ENCODE data around the gene IFNAR1.

Gene IFNAR1

DNA sequence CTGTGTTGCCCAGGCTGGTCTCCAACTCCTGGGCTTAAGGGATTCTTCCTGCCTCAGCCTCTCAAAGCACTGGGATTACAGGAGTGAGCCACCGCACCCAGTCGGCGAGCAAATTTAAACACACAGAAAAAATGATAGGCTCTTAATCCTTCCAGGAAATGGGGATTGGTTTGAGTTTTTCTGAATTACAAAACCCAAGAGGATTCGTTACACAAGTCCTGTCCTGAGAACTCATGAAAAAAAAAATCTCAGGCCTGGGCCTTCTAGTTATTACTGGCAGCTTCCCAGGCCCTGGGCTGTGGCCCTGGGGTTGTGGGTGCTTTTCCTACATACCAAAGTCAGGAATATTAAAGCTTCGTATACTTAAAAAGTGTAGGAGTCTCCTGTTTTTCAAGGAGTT lies 72.2 kb downstream of the IFNAR1 start:
- peaks cover 20 to 100% (median 92%) of the 10 kb centered on the region in 10 experiments for H3K4me1 ChIP-seq
- no peaks in the 10 kb centered on the region for H3K36me3 ChIP-seq
- no peaks in the 10 kb centered on the region for H3K27me3 ChIP-seq
- no peaks in the 10 kb centered on the region for H4K20me1 ChIP-seq
- TF ChIP-seq Cebpa-rat (IDR thresholded peaks at IDR 0.05): no peak
- peak overlapping the region in 10 of 11 experiments; percentile 35 to 99 (median 54); a peak in 16 of 22 replicates for H3K27ac ChIP-seq
- H3K9ac ChIP-seq: peak overlapping the region in 9 of 11 experiments; percentile 12 to 58 (median 40); a peak in 11 of 22 replicates
- no peak overlapping the region for H3K4me3 ChIP-seq
- H3K9me3 ChIP-seq (replicated peaks in 1 of 11): peaks cover 0 to 26% (median 0%) of the 10 kb centered on the region in 11 experiments; a peak in 7 of 22 replicates
- H3K4me2 ChIP-seq: peak overlapping the region in 9 of 11 experiments; percentile 15 to 97 (median 73); a peak in 15 of 22 replicates

DNA sequence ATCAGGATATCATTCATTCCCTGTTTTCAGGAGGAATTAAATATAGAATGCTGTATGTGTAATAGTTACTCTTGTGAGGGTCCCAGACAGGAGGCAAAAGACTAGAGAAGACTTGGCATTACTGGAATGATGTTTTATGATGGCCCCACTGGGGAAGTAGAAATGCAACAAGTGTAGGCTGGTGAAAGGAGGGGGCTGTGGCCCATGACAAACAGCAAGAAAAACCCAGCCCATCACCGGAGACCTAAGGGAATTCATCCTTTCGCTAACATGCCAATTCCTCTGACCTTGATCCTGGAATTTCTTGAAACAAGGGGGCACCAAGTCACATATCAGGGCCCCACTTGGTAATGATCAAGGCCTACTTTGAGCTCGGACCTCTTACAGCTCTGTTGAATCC lies 72.9 kb downstream of the IFNAR1 start:
- Histone ChIP-seq H4K20me1 (no peaks in the 10 kb centered on the region), H3K9me3 (replicated peaks in 1 of 11) (peaks cover 0 to 29% (median 0%) of the 10 kb centered on the region in 11 experiments; a peak in 7 of 22 replicates), H3K9ac (no peak overlapping the region; a peak in 1 of 22 replicates), H3K36me3 (no peaks in the 10 kb centered on the region), H3K27ac (peak overlapping the region in 7 of 11 experiments; percentile 6 to 99 (median 62); a peak in 11 of 22 replicates), H3K4me3 (no peak overlapping the region), H3K4me2 (peak overlapping the region in 6 of 11 experiments; percentile 45 to 97 (median 72); a peak in 10 of 22 replicates), H3K27me3 (no peaks in the 10 kb centered on the region), H3K4me1 (peaks cover 26 to 99% (median 90%) of the 10 kb centered on the region in 10 experiments)
- no peak for TF ChIP-seq Cebpa-rat (IDR thresholded peaks at IDR 0.05)

DNA sequence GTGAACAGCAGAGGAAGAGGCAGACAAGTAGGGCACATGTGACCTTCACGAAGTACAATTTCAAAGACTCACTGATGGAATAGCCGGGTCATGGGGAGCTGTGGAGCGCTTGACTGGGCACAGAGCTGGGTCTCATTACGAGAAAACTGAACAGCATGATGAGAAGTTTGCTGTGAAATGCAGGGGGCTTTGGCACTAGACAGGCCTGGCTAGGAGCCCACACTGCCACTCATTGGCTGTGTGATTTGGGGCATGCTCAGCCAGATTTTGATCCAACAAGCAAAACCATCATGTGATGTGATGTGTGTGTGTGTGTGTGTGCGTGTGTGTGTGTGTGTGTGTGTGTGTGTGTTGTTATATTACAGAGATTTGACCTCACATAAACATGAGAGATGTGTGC lies 73.6 kb downstream of the IFNAR1 start:
- Histone ChIP-seq H3K9ac (no peak overlapping the region), H3K27ac (peak overlapping the region in 7 of 11 experiments; percentile 6 to 99 (median 62); a peak in 8 of 22 replicates), H4K20me1 (no peaks in the 10 kb centered on the region), H3K9me3 (replicated peaks in 1 of 11) (peaks cover 0 to 29% (median 0%) of the 10 kb centered on the region in 11 experiments; a peak in 7 of 22 replicates), H3K36me3 (no peaks in the 10 kb centered on the region), H3K27me3 (no peaks in the 10 kb centered on the region), H3K4me1 (peaks cover 26 to 93% (median 83%) of the 10 kb centered on the region in 10 experiments), H3K4me3 (no peak overlapping the region), H3K4me2 (peak overlapping the region in 5 of 11 experiments; percentile 70 to 97 (median 73); a peak in 8 of 22 replicates)
- TF ChIP-seq Cebpa-rat (IDR thresholded peaks at IDR 0.05): no peak

DNA sequence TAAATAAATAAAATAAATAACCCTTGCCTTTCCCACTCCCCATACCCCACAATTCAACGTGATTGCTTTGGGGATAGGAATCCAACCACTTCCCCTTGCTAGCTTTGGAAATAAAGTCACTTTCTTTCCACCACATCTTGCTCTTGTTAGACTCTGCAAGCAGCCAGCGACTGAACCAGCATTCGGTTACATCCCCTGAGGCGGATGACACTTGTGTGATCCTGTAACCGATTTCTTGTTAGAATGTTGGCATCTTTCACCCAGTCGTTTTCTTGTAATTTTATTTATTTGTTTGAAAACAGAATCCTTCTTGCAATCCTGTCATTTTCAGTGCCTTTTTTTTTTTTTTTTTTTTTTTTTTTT lies 76.8 kb downstream of the IFNAR1 start:
- Histone ChIP-seq H3K4me3 (no peak overlapping the region), H3K9ac (peak overlapping the region in 10 of 11 experiments; percentile 44 to 100 (median 99); a peak in 14 of 22 replicates), H3K27ac (peak overlapping the region; percentile 96 to 100 (median 99); a peak in 21 of 22 replicates), H3K36me3 (peaks cover 0 to 29% (median 20%) of the 10 kb centered on the region in 11 experiments; a peak in 16 of 22 replicates), H3K4me2 (peak overlapping the region; percentile 45 to 97 (median 70); a peak in 20 of 22 replicates), H4K20me1 (peaks cover 10 to 25% (median 16%) of the 10 kb centered on the region in 11 experiments; a peak in 18 of 22 replicates), H3K27me3 (no peaks in the 10 kb centered on the region), H3K4me1 (peaks cover 48 to 83% (median 68%) of the 10 kb centered on the region in 10 experiments), H3K9me3 (replicated peaks in 1 of 11) (peaks cover 0 to 16% (median 0%) of the 10 kb centered on the region in 11 experiments; a peak in 6 of 22 replicates)
- TF ChIP-seq Cebpa-rat (IDR thresholded peaks at IDR 0.05): no peak

DNA sequence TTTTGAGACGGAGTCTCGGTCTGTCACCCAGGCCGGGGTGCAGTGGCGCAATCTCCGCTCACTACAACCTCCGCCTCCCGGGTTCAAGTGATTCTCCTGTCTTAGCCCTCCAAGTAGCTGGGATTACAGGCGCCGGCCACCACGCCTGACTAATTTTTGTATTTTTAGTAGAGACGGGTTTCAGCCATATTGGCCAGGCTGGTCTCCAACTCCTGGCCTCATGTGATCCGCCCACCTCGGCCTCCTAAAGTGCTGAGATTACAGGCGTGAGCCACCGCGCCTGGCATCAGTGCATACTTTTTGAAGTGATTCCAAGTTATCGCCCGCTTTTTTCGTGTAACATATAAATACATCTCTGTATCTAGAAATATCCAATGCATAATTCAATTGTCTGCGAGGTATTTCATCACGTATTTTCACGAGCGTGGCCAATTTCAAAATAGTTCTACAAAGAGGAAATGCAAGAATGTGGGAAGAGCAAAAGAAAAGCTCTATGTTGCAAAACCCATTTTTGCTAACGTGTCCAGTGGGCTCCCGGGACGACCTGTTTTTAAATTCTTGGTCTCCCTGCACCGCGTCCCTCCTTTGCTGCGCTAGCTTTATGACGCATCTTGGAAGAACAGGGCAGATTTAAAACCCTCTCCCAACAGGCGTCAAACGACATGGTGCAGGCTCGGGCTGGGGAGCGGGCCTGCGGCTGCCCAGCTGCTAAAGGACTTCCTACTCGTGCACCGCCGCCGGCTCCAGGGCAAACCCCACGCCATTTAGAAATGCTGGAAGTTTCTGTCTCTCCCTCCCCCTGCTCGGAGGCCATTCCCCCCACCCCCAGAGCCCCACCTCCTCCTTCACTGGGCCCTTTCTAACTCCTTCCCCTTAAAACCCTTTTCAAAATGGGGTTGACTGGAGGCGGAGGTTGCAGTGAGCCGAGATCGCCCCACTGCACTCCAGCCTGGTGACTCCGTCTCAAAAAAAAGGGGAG lies 77.5 kb downstream of the IFNAR1 start:
- H4K20me1 ChIP-seq: peaks cover 17 to 32% (median 23%) of the 10 kb centered on the region in 11 experiments; a peak in 20 of 22 replicates
- peaks cover 0 to 16% (median 0%) of the 10 kb centered on the region in 11 experiments; a peak in 6 of 22 replicates for H3K9me3 ChIP-seq (replicated peaks in 1 of 11)
- peak; percentile 50 to 91 (median 79); a peak in 17 of 22 replicates for TF ChIP-seq Cebpa-rat (IDR thresholded peaks at IDR 0.05)
- H3K27ac ChIP-seq: peak overlapping the region; percentile 96 to 100 (median 99)
- peak overlapping the region; percentile 67 to 99 (median 96) for H3K4me3 ChIP-seq
- no peaks in the 10 kb centered on the region for H3K27me3 ChIP-seq
- peaks cover 0 to 36% (median 27%) of the 10 kb centered on the region in 11 experiments; a peak in 17 of 22 replicates for H3K36me3 ChIP-seq
- peaks cover 53 to 83% (median 68%) of the 10 kb centered on the region in 10 experiments for H3K4me1 ChIP-seq
- H3K9ac ChIP-seq: peak overlapping the region; percentile 98 to 100 (median 99)
- H3K4me2 ChIP-seq: peak overlapping the region; percentile 45 to 97 (median 70); a peak in 21 of 22 replicates

DNA sequence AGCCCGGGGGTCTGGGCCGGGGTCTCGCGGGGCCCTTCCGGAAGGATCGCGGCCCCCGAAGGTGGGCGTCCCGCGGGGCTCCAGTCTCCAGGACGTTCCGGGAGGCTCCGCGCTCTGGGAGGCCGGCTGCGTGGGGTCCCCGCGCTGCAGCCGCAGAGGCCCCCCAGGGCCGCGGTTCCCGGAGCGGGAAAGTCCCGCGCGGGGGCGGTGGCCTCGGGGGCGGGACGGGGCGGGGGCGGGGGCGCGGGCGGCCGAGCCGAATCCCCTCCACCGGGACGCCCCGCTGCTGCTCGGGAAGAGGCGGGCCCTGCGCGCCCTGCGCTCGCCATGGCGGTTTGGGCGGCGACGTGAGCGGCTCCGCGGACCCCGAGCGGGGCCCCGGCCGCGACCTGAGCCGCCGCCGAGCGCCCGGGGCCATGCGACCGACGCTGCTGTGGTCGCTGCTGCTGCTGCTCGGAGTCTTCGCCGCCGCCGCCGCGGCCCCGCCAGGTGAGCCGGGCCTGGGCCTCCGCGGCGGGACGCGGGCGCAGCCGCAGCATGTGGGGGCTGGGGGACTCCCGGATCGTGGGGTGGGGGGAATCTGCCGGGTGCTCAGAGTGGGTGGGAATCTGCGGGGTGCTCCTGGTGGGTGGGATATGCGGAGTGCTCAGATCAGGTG lies 78.5 kb downstream of the IFNAR1 start, which contains the start of gene IFNGR2:
IFNGR2 (plus strand) TSS at position 286 of the 658 bp plus-strand sequence; CDS start at position 417, 131 bp downstream.
- H3K4me1 ChIP-seq: peaks cover 56 to 81% (median 66%) of the 10 kb centered on the region in 10 experiments
- H3K36me3 ChIP-seq: peaks cover 0 to 44% (median 34%) of the 10 kb centered on the region in 11 experiments; a peak in 17 of 22 replicates
- H3K27me3 ChIP-seq: no peaks in the 10 kb centered on the region
- no peak for TF ChIP-seq Cebpa-rat (IDR thresholded peaks at IDR 0.05)
- peak within 1 kb of the TSS; percentile 67 to 99 (median 96) for H3K4me3 ChIP-seq
- peaks cover 0 to 16% (median 0%) of the 10 kb centered on the region in 11 experiments; a peak in 6 of 22 replicates for H3K9me3 ChIP-seq (replicated peaks in 1 of 11)
- peak within 1 kb of the TSS; percentile 86 to 97 (median 94) for H3K4me2 ChIP-seq
- peak within 1 kb of the TSS; percentile 98 to 100 (median 99) for H3K9ac ChIP-seq
- peak within 1 kb of the TSS; percentile 96 to 100 (median 99) for H3K27ac ChIP-seq
- peaks cover 25 to 40% (median 31%) of the 10 kb centered on the region in 11 experiments; a peak in 21 of 22 replicates for H4K20me1 ChIP-seq

DNA sequence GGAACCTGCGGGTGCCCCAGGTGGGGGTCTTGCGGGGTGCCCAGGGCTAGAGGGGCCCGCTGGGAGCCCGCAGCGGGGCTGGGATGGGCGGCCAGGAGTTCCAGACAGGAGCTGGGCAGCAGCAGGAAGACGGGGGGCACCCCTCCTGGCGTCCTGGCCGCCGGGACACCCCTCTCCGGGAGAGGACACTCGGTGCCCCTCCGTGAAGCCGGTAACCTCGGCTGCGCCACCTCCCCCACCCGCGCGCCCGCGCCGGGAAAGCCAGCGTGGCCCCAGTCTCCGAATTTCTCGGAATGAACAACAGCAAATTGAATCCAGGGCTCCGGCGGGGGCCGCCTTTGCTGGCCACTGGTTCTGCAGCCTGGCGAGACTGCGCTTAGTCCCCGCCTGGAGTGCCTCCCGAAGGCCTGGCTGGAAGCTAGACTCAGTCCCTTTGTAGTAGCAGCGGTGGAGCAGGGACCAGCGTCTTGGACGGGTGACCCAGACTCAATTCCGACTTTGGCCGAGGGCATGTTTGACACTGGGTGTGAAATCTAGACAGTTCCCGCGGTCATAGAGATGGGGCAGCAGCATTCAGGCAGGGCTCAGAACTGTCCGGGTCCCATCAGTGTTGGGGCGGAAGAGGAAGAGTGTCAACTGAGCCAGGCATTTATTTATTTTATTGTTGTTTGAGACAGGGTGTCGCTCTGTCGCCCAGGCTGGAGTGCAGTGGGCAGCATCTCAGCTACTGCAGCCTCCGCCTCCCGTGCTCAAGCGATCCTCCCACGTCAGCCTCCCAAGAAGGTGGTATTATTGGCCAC lies 79.2 kb downstream of the IFNAR1 start:
- H3K4me3 ChIP-seq: peak overlapping the region; percentile 67 to 99 (median 96)
- peak overlapping the region; percentile 86 to 97 (median 94) for H3K4me2 ChIP-seq
- H3K9me3 ChIP-seq (replicated peaks in 1 of 11): peaks cover 0 to 16% (median 0%) of the 10 kb centered on the region in 11 experiments; a peak in 6 of 22 replicates
- no peaks in the 10 kb centered on the region for H3K27me3 ChIP-seq
- peaks cover 56 to 74% (median 66%) of the 10 kb centered on the region in 10 experiments for H3K4me1 ChIP-seq
- peaks cover 33 to 47% (median 38%) of the 10 kb centered on the region in 11 experiments for H4K20me1 ChIP-seq
- TF ChIP-seq Cebpa-rat (IDR thresholded peaks at IDR 0.05): no peak
- peak overlapping the region; percentile 96 to 100 (median 99) for H3K27ac ChIP-seq
- peaks cover 0 to 51% (median 42%) of the 10 kb centered on the region in 11 experiments; a peak in 18 of 22 replicates for H3K36me3 ChIP-seq
- H3K9ac ChIP-seq: peak overlapping the region; percentile 98 to 100 (median 99)

Data from BLaER1 treated with 17β-estradiol and CSF1 and Interleukin-3, amounts not matched to agents 10 nM and 100 nM (cell line).